ENCODE measurements around the gene ZC3H13.

The ZC3H13 gene, protein sequence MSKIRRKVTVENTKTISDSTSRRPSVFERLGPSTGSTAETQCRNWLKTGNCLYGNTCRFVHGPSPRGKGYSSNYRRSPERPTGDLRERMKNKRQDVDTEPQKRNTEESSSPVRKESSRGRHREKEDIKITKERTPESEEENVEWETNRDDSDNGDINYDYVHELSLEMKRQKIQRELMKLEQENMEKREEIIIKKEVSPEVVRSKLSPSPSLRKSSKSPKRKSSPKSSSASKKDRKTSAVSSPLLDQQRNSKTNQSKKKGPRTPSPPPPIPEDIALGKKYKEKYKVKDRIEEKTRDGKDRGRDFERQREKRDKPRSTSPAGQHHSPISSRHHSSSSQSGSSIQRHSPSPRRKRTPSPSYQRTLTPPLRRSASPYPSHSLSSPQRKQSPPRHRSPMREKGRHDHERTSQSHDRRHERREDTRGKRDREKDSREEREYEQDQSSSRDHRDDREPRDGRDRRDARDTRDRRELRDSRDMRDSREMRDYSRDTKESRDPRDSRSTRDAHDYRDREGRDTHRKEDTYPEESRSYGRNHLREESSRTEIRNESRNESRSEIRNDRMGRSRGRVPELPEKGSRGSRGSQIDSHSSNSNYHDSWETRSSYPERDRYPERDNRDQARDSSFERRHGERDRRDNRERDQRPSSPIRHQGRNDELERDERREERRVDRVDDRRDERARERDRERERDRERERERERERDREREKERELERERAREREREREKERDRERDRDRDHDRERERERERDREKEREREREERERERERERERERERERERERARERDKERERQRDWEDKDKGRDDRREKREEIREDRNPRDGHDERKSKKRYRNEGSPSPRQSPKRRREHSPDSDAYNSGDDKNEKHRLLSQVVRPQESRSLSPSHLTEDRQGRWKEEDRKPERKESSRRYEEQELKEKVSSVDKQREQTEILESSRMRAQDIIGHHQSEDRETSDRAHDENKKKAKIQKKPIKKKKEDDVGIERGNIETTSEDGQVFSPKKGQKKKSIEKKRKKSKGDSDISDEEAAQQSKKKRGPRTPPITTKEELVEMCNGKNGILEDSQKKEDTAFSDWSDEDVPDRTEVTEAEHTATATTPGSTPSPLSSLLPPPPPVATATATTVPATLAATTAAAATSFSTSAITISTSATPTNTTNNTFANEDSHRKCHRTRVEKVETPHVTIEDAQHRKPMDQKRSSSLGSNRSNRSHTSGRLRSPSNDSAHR (N-terminal part only)

GRCh38 chr13:46052319-46053161, at the start of gene ZC3H13:
ZC3H13 (minus strand) TSS chr13:46052746; CDS start chr13:46045507, 7,239 bp downstream.
- TF ChIP-seq EGR1 (IDR thresholded peaks at IDR 0.05) (no peak), EP300 (IDR thresholded peaks at IDR 0.05; ENCODE audit: borderline replicate concordance) (0 out of 2 replicates have a peak, but pooled peaks have one; percentile 9), ZBTB7A (IDR thresholded peaks at IDR 0.05; ENCODE audit: low read depth) (no peak), CREB1 (IDR thresholded peaks at IDR 0.05; ENCODE audit: low read depth) (peak; percentile 92), TEAD4 (IDR thresholded peaks at IDR 0.05) (no peak), RAD21 (IDR thresholded peaks at IDR 0.05; ENCODE audit: low read depth) (peak; percentile 0; the same call in 1 of the 2 replicates), YY1 (IDR thresholded peaks at IDR 0.05; ENCODE audit: low read depth) (peak; percentile 40; the same call in 1 of the 2 replicates), NFIC (IDR thresholded peaks at IDR 0.05) (no peak), FOXM1 (IDR thresholded peaks at IDR 0.05; ENCODE audit: borderline replicate concordance, low read depth) (no peak), TCF12 (IDR thresholded peaks at IDR 0.05; ENCODE audit: low read depth) (peak; percentile 41; the same call in 1 of the 2 replicates), CEBPB (IDR thresholded peaks at IDR 0.05) (no peak; the same call in 1 of the 2 replicates), REST (IDR thresholded peaks at IDR 0.05; ENCODE audit: low read depth) (no peak), TAF1 (IDR thresholded peaks at IDR 0.05; ENCODE audit: low read depth) (peak; percentile 73)
- TF ChIP-seq, protein P1, sequence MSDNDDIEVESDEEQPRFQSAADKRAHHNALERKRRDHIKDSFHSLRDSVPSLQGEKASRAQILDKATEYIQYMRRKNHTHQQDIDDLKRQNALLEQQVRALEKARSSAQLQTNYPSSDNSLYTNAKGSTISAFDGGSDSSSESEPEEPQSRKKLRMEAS (IDR thresholded peaks at IDR 0.05), result peak; percentile 57
- TF ChIP-seq, protein P2, sequence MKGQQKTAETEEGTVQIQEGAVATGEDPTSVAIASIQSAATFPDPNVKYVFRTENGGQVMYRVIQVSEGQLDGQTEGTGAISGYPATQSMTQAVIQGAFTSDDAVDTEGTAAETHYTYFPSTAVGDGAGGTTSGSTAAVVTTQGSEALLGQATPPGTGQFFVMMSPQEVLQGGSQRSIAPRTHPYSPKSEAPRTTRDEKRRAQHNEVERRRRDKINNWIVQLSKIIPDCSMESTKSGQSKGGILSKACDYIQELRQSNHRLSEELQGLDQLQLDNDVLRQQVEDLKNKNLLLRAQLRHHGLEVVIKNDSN (IDR thresholded peaks at IDR 0.05), result no peak

- TF ChIP-seq, protein P2 (IDR thresholded peaks at IDR 0.05), result no peak
- TF ChIP-seq YY1 (IDR thresholded peaks at IDR 0.05; ENCODE audit: low read depth) (no peak), TEAD4 (IDR thresholded peaks at IDR 0.05) (no peak), TAF1 (IDR thresholded peaks at IDR 0.05; ENCODE audit: low read depth) (no peak), REST (IDR thresholded peaks at IDR 0.05; ENCODE audit: low read depth) (no peak), TCF12 (IDR thresholded peaks at IDR 0.05; ENCODE audit: low read depth) (no peak)
These were observed 49.7 kb upstream of the ZC3H13 start for GRCh38 chr13:46102255-46102605.

DNA sequence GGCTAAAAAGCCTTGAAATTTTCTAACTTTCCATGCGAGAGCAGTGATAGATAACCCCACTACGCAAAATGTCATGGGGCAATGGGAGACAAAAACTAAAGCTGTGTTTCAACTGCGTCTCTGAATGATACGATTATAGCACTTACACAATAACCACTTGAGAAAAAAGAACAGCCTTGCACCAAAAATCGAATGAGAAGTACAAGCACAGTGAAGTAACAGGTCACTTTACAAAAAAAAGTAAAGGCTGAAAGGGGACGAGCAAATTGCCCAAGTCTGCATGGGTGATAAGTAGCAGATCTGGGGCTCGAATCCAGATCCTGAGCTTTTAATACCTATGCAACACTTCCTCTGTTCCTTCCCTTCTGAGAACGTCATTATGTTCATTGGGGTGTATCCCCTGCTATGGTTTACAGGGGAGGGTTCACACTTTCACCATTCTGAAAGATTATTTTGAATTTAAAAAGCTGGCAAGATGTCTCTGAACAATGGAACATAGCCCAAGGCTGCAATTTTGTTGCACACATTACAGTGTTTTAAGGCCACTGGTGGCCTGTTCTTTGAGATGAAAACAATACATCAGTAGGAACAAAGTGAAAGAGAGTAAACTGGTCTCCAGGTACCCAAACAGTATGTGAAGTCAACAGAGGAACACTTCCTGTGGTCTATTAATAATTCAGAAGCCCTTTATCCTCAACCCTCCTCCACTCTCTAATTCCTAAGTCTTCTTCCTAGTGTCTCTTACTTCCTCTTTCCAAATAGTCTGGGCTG, 49.1 kb upstream of the ZC3H13 start:
- TF ChIP-seq CEBPB (IDR thresholded peaks at IDR 0.05) (no peak), ZBTB7A (IDR thresholded peaks at IDR 0.05; ENCODE audit: low read depth) (no peak), CREB1 (IDR thresholded peaks at IDR 0.05; ENCODE audit: low read depth) (no peak)
- TF ChIP-seq, protein P1 (IDR thresholded peaks at IDR 0.05), result no peak

- no peak for TF ChIP-seq FOXM1 (IDR thresholded peaks at IDR 0.05; ENCODE audit: borderline replicate concordance, low read depth)
- TF ChIP-seq TEAD4 (IDR thresholded peaks at IDR 0.05), result no peak
- no peak for TF ChIP-seq RAD21 (IDR thresholded peaks at IDR 0.05; ENCODE audit: low read depth)
- TF ChIP-seq CREB1 (IDR thresholded peaks at IDR 0.05; ENCODE audit: low read depth), result no peak
- no peak for TF ChIP-seq NFIC (IDR thresholded peaks at IDR 0.05)
- no peak for TF ChIP-seq EGR1 (IDR thresholded peaks at IDR 0.05)
- TF ChIP-seq TCF12 (IDR thresholded peaks at IDR 0.05; ENCODE audit: low read depth), result no peak
- TF ChIP-seq, protein P2 (IDR thresholded peaks at IDR 0.05), result no peak
- no peak for TF ChIP-seq CEBPB (IDR thresholded peaks at IDR 0.05)
- TF ChIP-seq EP300 (IDR thresholded peaks at IDR 0.05; ENCODE audit: borderline replicate concordance), result no peak
These were observed 48.5 kb upstream of the ZC3H13 start for GRCh38 chr13:46101002-46101401.

All from Ishikawa (cell line).